ENCODE data around the gene ST3GAL2. TPM values are rescaled to one million over a fixed set of nuclear protein-coding genes. Genes with fewer than 3 reads are reported as not detected.

ST3GAL2 gene
- total and polyA plus RNA-seq, 5 experiments from 2014 or later: 14.6 to 31.9 (median 23.4) TPM

GRCh38 chr16:70383421-70383960, 55.4 kb downstream of the ST3GAL2 start:
- Mint-ChIP-seq H3K4me3 (peak overlapping the region in 4 of 10 donors; percentile 31 to 60 (median 56)), H3K36me3 (peaks cover 4 to 22% (median 5%) of the 10 kb centered on the region in 3 donors), H3K4me1 (peaks cover 0 to 17% (median 13%) of the 10 kb centered on the region in 4 donors), H3K27me3 (no peaks in the 10 kb centered on the region), H3K27ac (peak overlapping the region in 5 of 10 donors; percentile 43 to 87 (median 53)), H3K9me3 (no peaks in the 10 kb centered on the region)
- no peak for DNase-seq
- POLR2A ChIA-PET: interaction anchor here (0.6 to 0.8 kb wide), 2 partner anchors 18 to 70 kb away, joined by 3 to 8 read pairs; no protein-coding TSS in a partner anchor
- no peak for ATAC-seq

- no peak for DNase-seq
- Mint-ChIP-seq H3K9me3 (no peaks in the 10 kb centered on the region), H3K4me3 (peak overlapping the region; percentile 91 to 99 (median 95)), H3K36me3 (peaks cover 0 to 20% (median 7%) of the 10 kb centered on the region in 3 donors), H3K27ac (peak overlapping the region; percentile 63 to 98 (median 93)), H3K27me3 (no peaks in the 10 kb centered on the region), H3K4me1 (peaks cover 6 to 22% (median 16%) of the 10 kb centered on the region in 4 donors)
- peak; percentile 22 to 37 for ATAC-seq
- POLR2A ChIA-PET: interaction anchor here (0.6 to 4.8 kb wide), 30 partner anchors 9 to 398 kb away, joined by 3 to 67 read pairs (median 5); partner anchors contain the start of genes AARS1, COG4, DDX19A and DDX19B
Measured at GRCh38 chr16:70381604-70382342, 57.1 kb downstream of the ST3GAL2 start.

DNA sequence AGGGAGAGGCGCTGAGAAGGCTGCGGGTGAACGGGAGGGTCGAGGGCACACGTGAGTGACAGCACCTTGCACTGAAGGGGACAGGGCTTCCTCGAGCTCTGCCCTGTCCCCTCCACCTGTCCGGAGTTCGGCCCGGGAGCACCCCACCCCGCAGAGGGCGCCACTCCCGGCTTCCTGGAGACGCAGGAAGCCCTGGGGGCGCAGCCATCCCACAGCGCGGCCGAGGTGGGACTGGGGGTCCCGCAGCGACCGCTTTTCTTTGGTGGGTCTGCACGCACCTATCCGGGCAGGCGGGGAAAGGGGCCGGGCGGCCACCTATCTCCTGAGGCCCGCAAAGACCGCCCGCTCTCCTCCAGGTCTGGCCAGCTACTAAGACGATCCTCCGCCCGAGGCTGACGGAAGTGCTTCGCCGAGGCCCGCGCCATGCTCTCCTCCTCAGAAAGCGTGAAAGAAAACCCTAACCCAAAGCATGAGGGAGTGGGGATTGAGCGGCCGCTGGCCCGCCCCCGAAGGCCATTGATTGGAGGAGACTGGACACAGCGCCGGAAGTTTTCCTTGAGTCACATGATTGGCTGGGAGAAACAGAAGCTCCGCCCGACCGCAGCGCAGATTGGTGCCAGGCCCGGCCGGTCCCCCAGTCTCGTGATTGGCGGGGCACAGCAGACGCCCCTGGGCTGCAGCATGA, 57.8 kb downstream of the ST3GAL2 start:
- Mint-ChIP-seq H3K27me3 (no peaks in the 10 kb centered on the region), H3K9me3 (no peaks in the 10 kb centered on the region), H3K36me3 (peaks cover 0 to 19% (median 7%) of the 10 kb centered on the region in 3 donors), H3K27ac (peak overlapping the region; percentile 79 to 98 (median 94)), H3K4me1 (peaks cover 6 to 26% (median 18%) of the 10 kb centered on the region in 4 donors), H3K4me3 (peak overlapping the region; percentile 91 to 99 (median 95))
- POLR2A ChIA-PET: interaction anchor here (0.6 to 4.8 kb wide), 33 partner anchors 8 to 398 kb away, joined by 3 to 67 read pairs (median 5); partner anchors contain the start of genes AARS1, COG4, DDX19A and DDX19B
- DNase-seq (peak; percentile 90 to 97 (median 94)), ATAC-seq (peak; percentile 88 to 92)

GRCh38 chr16:70380248-70380918, 58.5 kb downstream of the ST3GAL2 start:
- Mint-ChIP-seq H3K27ac (peak overlapping the region; percentile 63 to 98 (median 92)), H3K4me3 (peak overlapping the region; percentile 91 to 99 (median 95)), H3K36me3 (peaks cover 0 to 23% (median 7%) of the 10 kb centered on the region in 3 donors), H3K9me3 (no peaks in the 10 kb centered on the region), H3K4me1 (peaks cover 6 to 30% (median 18%) of the 10 kb centered on the region in 4 donors), H3K27me3 (no peaks in the 10 kb centered on the region)
- ATAC-seq: peak; percentile 27 to 35
- POLR2A ChIA-PET: interaction anchor here (0.7 to 4.8 kb wide), 32 partner anchors 8 to 302 kb away, joined by 3 to 67 read pairs (median 5); partner anchors contain the start of genes AARS1, COG4, DDX19A and DDX19B
- peak; percentile 42 to 78 (median 62) for DNase-seq

DNA sequence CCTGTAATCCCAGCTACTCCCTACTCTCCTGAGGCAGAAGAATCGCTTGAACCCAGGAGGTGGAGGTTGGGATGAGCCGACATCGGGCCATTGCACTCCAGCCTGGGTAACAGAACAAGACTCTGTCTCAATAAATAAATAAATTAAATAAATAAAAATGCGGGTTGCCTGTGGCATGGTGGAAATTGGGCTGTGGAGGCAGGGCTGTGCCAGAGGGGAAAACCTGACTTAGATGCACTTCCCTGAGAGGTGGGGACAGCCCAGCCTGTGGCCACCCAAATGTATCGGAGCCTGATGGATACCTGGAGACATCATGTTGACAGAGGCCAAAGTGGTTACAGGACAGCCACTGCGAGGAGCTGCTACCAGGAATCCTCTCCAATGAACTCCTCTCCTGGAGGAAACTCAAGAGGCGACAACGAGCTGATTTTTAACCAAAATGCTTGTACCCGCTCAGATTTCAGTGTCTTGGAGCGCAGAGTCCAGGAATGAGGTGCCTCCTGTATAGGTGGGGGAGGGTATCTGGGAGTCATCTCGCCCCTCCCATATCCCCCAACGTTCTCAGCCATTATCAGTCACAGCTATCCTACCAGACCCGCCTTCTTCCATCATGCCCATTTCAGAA, 59.9 kb downstream of the ST3GAL2 start:
- Mint-ChIP-seq H3K27me3 (no peaks in the 10 kb centered on the region), H3K27ac (peak overlapping the region in 6 of 10 donors; percentile 52 to 98 (median 92)), H3K9me3 (no peaks in the 10 kb centered on the region), H3K4me1 (peaks cover 6 to 36% (median 18%) of the 10 kb centered on the region in 4 donors), H3K4me3 (peak overlapping the region; percentile 34 to 99 (median 92)), H3K36me3 (peaks cover 0 to 26% (median 6%) of the 10 kb centered on the region in 3 donors)
- POLR2A ChIA-PET: interaction anchor here (0.5 to 4.8 kb wide), 13 partner anchors 10 to 1168 kb away, joined by 3 to 67 read pairs (median 22); partner anchors contain the start of genes AARS1, COG4, DDX19A and FCSK
- ATAC-seq: no peak
- DNase-seq: no peak

GRCh38 chr16:70377782-70378181, 61.1 kb downstream of the ST3GAL2 start:
- H3K27ac Mint-ChIP-seq: peak overlapping the region in 6 of 10 donors; percentile 37 to 81 (median 62)
- peak overlapping the region in 8 of 10 donors; percentile 1 to 58 (median 16) for H3K4me3 Mint-ChIP-seq
- peaks cover 5 to 41% (median 16%) of the 10 kb centered on the region in 4 donors for H3K4me1 Mint-ChIP-seq
- no peak for DNase-seq
- H3K27me3 Mint-ChIP-seq: no peaks in the 10 kb centered on the region
- H3K36me3 Mint-ChIP-seq: peaks cover 0 to 32% (median 6%) of the 10 kb centered on the region in 3 donors
- no peaks in the 10 kb centered on the region for H3K9me3 Mint-ChIP-seq
- ATAC-seq: no peak
- POLR2A ChIA-PET: interaction anchor here (0.7 to 4.8 kb wide), 6 partner anchors 24 to 424 kb away, joined by 3 to 67 read pairs (median 3); partner anchors contain the start of genes DDX19A and ST3GAL2

DNA sequence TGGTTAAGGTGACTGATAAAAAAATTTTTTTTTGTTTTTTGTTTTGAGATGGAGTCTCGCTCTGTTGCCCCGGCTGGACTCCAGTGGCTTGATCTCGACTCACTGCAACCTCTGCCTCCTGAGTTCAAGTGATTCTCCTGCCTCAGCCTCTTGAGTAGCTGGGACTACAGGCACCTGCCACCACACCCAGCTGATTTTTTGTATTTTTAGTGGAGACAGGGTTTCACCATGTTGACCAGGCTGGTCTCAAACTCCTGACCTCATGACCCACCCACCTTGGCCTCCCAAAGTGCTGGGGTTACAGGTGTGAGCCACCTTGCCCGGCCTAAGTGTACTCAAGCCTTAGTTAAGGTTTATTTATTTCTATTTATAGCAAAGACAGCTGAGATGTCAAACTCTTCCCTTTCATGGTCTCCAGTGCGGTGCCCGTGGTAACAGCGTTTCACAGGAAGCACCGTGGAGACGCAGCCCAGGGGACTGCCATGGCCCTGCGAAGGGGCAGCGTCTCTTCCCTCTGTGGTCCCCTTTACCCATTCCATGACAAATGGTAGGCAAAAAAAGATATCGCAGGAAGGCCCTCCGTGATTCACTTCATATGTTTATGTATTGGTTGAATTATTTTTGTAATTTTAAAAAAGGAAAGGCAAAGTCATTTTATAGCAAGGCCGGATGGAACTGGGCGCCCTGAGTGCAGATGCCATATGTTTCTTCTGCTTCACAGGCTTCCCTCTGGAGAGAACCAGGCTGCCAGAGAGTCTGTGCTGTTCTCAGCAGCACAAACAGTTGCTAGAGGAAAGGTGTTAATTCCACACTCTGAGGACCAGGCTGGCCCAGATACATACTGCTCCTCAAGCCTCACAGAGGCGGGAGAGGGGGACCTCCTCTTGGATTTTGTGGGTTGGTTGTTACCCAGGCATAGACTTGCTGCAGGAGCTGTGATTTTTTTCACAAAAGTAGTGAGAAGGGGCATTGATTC, 63.0 kb downstream of the ST3GAL2 start:
- POLR2A ChIA-PET: interaction anchor here (0.6 to 1.2 kb wide), 3 partner anchors 14 to 32 kb away, joined by 3 to 4 read pairs (median 3); no protein-coding TSS in a partner anchor
- peak overlapping the region; percentile 29 to 89 (median 70) for H3K27ac Mint-ChIP-seq
- no peak for DNase-seq
- H3K36me3 Mint-ChIP-seq: peaks cover 0 to 50% (median 10%) of the 10 kb centered on the region in 3 donors
- H3K4me1 Mint-ChIP-seq: peaks cover 5 to 44% (median 13%) of the 10 kb centered on the region in 4 donors
- no peaks in the 10 kb centered on the region for H3K9me3 Mint-ChIP-seq
- no peak for ATAC-seq
- H3K27me3 Mint-ChIP-seq: no peaks in the 10 kb centered on the region
- peak overlapping the region in 1 of 10 donors; percentile 69 for H3K4me3 Mint-ChIP-seq

DNA sequence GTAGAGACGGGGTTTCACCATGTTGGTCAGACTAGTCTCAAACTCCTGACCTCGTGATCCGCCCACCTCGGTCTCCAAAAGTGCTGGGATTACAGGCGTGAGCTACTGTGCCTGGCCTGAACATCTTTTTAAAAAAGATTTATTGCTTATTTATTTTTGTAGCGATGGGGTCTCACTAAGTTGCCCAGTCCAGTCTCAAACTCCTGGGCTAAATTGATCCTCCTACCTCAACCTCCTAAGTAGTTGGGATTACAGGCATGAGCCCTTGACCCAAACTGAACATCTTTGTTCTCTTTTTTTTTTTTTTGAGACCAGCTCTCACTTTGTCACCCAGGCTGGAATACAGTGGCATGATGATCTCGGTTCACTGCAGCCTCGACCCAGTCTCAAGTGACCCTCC, 64.7 kb downstream of the ST3GAL2 start:
- no peaks in the 10 kb centered on the region for H3K27me3 Mint-ChIP-seq
- peaks cover 7 to 47% (median 16%) of the 10 kb centered on the region in 4 donors for H3K4me1 Mint-ChIP-seq
- DNase-seq (no peak), ATAC-seq (no peak)
- H3K36me3 Mint-ChIP-seq: peaks cover 0 to 64% (median 10%) of the 10 kb centered on the region in 3 donors
- H3K9me3 Mint-ChIP-seq: no peaks in the 10 kb centered on the region
- no peak overlapping the region for H3K4me3 Mint-ChIP-seq
- H3K27ac Mint-ChIP-seq: peak overlapping the region in 7 of 10 donors; percentile 10 to 81 (median 53)
- POLR2A ChIA-PET: interaction anchor here (0.6 to 1.1 kb wide), 3 partner anchors 81 to 172 kb away, joined by 3 to 4 read pairs (median 4); no protein-coding TSS in a partner anchor

DNA sequence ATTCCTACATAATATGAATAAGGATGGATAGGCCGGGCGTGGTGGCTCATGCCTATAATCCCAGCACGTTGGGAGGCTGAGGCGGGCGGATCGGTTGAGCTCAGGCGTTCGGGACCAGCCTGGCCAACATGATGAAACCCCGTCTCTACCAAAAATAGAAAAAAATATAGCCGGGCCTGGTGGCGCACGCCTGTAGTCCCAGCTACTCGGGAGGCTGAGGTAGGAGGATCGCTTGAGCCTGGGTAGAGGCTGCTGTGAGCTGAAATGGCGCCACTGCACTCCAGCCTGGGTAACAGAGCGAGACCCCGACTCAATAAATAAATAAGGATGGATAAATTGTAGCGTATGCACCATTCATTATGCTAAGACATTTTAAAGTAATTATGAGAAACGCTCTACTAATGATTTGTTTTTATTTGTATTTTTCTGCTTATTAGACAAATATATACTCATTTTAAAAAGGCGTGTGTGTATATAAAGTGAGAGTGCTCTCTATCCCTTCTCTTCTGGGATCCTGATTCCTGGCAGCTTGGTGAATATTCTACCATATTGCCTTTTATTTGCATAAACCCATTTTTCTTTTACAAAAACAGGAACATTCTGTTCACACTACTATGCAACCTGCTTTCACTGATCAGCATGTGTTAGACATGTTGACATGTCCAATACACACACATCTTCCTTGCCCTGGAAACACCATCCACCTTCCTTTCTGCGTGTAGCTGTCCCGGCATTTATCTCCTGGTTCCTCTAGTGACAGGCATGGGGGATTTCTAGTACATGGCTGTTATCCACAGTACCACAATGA, 65.8 kb downstream of the ST3GAL2 start:
- peaks cover 7 to 44% (median 15%) of the 10 kb centered on the region in 4 donors for H3K4me1 Mint-ChIP-seq
- H3K27me3 Mint-ChIP-seq: no peaks in the 10 kb centered on the region
- no peak overlapping the region for H3K4me3 Mint-ChIP-seq
- peaks cover 0 to 70% (median 10%) of the 10 kb centered on the region in 3 donors for H3K36me3 Mint-ChIP-seq
- no peak for ATAC-seq
- H3K9me3 Mint-ChIP-seq: no peaks in the 10 kb centered on the region
- POLR2A ChIA-PET: interaction anchor here (0.7 to 1.9 kb wide), 5 partner anchors 8 to 108 kb away, joined by 4 to 7 read pairs (median 4); partner anchors contain the start of gene DDX19A
- H3K27ac Mint-ChIP-seq: peak overlapping the region in 8 of 10 donors; percentile 1 to 80 (median 49)
- no peak for DNase-seq

All from naive thymus-derived CD8-positive, alpha-beta T cell (primary cell).